Activated naive CD4-positive, alpha-beta T cell treated with anti-CD3 and anti-CD28 coated beads, Interleukin-2, amount 50 U/mL, for 24 hours (primary cell): ENCODE measurements around the gene UNC5B.

Source experiments
- H3K27ac Mint-ChIP-seq: one replicate; pipeline ENCODE4 v1.8.0; 2021; ENCODE audit warnings: mild to moderate bottlenecking, mixed read lengths
- H3K27me3 Mint-ChIP-seq: one replicate; pipeline ENCODE4 v1.8.0; 2021; ENCODE audit warnings: mixed read lengths
- H3K36me3 Mint-ChIP-seq: one replicate; pipeline ENCODE4 v1.8.0; 2021; ENCODE audit warnings: mixed read lengths
- H3K4me1 Mint-ChIP-seq: one replicate; pipeline ENCODE4 v1.8.0; 2021; ENCODE audit warnings: mixed read lengths
- H3K4me3 Mint-ChIP-seq: one replicate; pipeline ENCODE4 v1.8.0; 2021; ENCODE audit warnings: mild to moderate bottlenecking, mixed read lengths
- H3K9me3 Mint-ChIP-seq: one replicate; pipeline ENCODE4 v1.8.0; 2021; ENCODE audit warnings: mixed read lengths

UNC5B gene

GRCh38 chr10:71239131-71239915 is 27.0 kb downstream of the UNC5B start:
- Mint-ChIP-seq H3K4me3 (no peak overlapping the region), H3K4me1 (no peaks in the 10 kb centered on the region), H3K27me3 (no peaks in the 10 kb centered on the region), H3K36me3 (no peaks in the 10 kb centered on the region), H3K27ac (no peak overlapping the region), H3K9me3 (no peaks in the 10 kb centered on the region)

DNA sequence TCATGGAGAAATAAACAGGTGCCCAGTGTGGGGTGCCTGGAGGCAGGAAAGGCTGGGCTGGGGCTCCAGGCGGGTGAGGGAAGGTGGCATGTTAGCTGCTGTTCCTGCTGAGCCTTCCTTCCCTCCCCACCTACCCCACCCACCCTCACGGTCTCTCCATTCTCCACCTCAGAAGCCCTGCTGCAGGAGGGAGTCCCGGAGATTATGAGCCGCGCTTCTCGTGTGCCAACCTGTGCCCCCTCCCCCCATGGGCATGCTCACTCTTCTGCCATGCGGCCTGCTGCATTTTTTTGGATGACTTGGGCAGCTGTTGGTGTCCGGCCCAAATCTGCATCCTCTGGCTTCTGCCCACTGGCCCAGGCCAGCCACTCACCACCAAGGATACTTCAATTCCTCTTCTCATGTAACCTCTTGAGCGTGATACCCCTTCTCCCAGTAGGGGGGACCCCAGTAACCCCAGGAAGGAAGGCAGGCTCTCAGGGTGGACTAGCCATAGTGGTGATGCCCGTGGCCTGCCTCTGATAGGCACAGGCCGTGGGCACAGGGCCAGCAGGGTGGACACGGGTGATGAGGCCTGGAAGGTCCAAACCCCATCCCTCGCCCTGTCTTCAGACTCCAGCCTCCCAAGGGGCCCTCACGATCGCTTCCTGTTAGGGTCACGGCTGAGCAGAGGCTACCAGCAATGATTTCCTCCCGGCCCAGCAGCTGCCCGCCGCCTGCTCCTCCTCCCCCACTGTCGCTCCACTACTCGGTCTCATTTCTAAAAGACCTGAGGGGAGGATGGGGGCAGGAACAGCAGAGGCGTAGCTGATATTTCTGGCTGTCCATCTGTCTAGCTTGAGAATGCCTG is 27.8 kb downstream of the UNC5B start:
- Mint-ChIP-seq H3K27me3 (peaks cover 1% of the 10 kb centered on the region), H3K4me3 (no peak overlapping the region), H3K27ac (no peak overlapping the region), H3K9me3 (no peaks in the 10 kb centered on the region), H3K36me3 (no peaks in the 10 kb centered on the region), H3K4me1 (no peaks in the 10 kb centered on the region)

DNA sequence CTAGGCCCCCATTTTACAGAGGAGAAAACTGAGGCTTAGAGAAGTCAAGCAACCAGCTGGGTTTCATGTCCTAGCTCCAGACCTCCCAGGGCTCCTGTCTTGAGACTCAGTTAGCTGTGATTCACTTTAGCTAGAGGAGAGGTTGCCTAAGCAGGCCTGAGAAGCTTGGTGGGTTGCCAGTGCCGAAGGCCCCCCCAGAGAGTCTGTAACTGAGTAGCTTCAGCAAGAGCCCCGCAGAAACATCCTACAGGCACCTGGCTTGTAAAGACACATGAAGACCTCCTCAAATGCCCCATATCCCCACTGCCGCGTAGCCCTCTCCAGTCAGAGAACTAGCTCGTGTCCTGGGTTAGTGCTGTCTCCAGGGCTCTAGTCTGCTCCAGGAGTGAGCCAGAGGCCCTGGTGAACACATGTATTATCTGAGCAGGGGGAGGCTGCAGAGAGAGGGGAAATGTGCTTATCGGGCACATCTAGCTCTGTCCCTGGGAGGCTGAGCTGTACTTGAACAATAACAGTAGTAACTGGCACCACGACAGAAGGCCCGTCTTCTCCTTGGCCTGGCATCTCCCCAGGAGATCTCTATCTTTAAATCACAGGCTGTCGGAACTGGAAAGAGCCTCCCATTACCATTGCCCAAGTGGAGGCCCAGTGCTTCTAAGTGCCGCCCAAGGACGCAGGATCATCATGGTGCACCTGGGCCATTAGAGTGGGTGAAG is 28.9 kb downstream of the UNC5B start:
- Mint-ChIP-seq H3K27me3 (peaks cover 1% of the 10 kb centered on the region), H3K9me3 (no peaks in the 10 kb centered on the region), H3K36me3 (no peaks in the 10 kb centered on the region), H3K4me1 (no peaks in the 10 kb centered on the region), H3K4me3 (no peak overlapping the region), H3K27ac (no peak overlapping the region)

DNA sequence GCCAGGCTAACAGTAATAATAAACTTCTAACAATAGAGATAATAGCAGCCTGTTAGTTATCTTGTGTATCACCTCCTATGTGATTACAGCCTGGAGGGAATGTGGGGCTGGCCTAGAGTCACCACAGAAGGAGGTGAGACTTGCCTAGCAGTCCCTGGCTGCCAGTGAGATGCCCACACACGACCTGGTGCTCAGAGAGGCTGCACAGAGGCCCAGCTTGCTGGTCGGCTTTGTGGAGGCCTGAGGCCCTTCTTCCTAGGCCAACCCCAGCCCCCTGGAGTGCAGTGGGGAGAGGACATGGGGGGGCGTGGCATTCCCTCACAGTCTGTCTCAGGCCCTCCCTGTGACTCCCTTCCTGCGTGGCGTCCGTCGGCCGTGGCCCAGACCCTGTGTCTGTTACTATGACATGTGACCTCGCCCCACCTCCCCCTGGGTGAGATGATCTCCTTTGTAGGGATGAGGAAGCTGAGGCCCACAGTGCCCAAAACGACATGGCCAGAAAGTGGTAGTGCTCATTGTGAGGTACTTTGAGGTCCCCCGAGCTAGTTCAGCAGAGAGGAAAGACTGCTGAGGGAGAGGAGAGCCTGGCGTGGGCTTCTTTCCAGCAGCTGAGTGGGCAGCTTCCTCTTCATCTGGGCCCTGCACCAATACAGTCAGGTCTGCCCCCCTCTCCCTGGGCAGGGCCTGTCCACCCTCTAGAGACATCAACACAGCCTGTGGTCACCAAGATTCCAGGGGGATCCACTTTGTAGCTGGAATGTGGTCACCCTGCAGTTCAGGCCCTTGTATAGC is 29.7 kb downstream of the UNC5B start:
- Mint-ChIP-seq H3K9me3 (no peaks in the 10 kb centered on the region), H3K4me3 (no peak overlapping the region), H3K4me1 (no peaks in the 10 kb centered on the region), H3K27me3 (peaks cover 1% of the 10 kb centered on the region), H3K27ac (no peak overlapping the region), H3K36me3 (no peaks in the 10 kb centered on the region)

DNA sequence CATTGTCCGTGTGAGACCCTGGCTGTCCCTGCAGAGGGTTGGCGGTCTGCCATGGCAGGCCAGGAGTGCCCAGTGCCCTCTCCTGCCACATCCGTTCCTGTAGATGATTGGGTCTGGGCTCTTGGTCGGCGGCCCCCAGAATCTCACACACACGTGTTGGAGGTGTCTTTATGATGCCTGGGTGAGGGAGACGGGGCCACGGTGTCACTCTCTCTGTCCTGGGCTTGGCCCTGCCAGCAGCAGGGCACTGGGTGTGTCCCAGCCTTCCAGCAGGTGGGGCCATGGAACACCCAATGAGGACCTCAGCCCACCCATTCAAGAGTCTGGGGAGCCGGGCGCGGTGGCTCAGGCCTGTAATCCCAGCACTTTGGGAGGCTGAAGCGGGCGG is 30.2 kb downstream of the UNC5B start:
- Mint-ChIP-seq H3K4me3 (no peak overlapping the region), H3K27ac (no peak overlapping the region), H3K4me1 (no peaks in the 10 kb centered on the region), H3K27me3 (peaks cover 1% of the 10 kb centered on the region), H3K36me3 (no peaks in the 10 kb centered on the region), H3K9me3 (no peaks in the 10 kb centered on the region)

DNA sequence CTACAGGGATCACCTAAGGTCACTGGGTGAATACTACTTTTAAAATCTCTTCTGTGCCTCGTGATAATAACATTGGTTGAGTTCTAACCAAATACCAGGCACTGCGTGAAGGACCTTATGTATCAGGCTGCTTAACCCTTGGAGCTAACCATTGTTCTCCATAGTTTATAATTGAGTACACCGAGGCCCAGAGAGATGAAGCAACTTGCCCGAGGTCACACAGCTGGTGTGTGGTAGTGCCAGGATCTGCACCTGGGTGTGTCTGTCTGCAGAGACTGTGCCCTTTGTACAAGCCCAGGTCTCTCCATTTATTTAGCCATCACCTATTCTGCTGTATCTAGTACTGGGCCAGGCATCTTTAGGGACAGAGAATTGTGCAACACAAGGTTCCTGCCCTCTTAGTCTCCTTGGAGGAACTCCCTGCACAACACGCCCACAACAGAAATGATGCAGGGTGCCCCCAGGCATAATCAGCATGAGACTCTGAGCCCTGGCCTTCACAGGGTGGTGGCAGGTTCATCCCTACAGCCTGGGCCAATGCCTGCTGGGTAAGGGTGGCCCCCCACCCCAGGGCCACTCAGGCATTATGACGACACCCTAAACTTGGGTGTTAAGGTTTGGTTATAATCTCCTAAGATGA is 31.5 kb downstream of the UNC5B start:
- Mint-ChIP-seq H3K27me3 (peaks cover 1% of the 10 kb centered on the region), H3K4me1 (no peaks in the 10 kb centered on the region), H3K9me3 (no peaks in the 10 kb centered on the region), H3K36me3 (no peaks in the 10 kb centered on the region), H3K27ac (no peak overlapping the region), H3K4me3 (no peak overlapping the region)

DNA sequence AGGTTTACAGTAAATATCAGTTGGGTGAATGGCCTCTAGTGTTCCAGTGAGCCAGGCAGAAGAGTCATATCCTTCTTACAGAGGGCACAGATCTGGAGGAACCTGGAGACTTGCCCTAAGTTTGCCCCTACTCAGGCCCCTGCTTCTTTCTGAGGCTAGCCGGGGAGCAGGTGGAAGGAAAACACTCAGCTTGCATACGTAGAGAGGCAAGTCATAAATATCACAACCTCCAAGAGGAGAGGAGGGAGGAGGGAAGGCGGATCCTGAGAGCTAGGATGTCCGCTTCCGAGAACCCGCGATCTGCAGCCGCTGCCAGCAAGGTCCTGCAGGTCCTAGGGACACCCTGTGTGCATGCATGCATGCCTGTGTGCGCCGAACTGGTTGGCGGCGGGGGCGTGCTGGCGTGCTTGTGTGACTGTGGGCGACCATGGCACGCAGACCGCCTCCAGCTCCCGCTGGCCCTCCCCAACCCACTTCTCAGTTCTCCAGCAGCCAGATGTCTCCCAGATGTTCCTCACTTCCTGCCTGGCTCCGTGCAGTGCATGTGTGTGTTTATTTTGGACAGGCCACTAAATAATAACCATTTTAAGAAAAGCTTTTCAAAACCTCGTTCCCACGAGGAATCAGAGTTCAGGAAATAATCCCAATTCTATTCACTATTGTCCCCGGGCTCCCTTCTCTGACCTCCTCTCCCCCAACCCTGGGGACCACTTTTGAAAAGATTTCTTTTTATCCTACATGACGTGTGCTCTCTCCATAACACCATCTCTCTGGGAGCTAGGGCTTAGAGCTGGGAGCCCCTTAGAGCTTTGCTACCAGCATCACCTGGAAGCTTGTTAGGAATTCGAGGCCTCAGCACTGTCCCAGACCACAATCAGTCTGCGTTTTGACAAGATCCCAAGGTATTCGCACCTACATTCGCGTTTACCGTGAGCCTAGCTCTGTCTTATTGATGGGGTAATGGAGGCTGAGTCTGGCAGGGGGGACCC is 32.4 kb downstream of the UNC5B start:
- Mint-ChIP-seq H3K27ac (no peak overlapping the region), H3K4me3 (no peak overlapping the region), H3K36me3 (no peaks in the 10 kb centered on the region), H3K4me1 (no peaks in the 10 kb centered on the region), H3K9me3 (no peaks in the 10 kb centered on the region), H3K27me3 (peaks cover 1% of the 10 kb centered on the region)

DNA sequence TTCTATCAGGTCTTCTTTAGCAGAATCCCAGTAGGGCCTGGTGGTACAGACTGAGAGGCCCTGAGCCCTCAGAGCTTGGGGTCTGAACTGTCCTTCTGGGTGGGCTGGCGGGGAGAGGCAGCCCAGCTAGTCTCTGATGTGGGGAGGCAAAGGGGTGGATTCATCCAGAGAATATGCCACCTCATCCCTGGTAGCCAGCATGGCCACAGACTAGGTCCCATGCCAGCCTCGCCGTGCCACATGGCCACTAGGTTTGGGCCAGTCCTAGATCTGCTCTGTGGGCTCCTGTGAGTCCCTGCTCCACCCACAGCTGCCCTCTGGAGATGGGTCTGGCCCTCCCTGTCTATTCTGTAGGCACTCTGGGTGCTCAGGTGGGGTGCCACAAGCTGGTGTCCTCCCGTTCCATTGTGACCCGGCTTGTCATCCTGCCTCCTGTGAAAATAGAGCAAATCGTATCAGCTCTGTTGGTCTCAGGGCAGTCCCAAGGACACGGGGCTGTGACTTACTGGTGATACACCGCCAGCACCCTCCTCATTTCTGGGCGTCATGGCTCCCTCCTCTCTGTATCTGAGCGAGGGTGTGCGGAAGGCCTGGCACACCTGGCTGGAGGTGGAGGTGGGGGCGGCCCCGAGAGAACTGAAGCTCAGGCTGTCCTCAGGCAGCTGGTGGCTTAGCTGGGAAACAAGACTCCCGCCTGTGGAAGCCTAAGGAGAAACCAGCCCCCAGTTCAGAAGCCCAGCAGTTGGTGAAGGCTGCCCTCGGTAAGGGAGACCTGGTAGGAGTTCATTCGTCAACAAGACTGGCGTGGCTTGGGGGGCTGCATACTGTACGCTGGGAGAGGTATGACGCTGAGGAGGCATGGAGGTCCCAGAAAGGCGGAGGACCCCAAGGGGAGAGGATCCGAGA is 33.3 kb downstream of the UNC5B start:
- no peak overlapping the region for H3K4me3 Mint-ChIP-seq
- no peaks in the 10 kb centered on the region for H3K9me3 Mint-ChIP-seq
- no peaks in the 10 kb centered on the region for H3K4me1 Mint-ChIP-seq
- H3K27ac Mint-ChIP-seq, result no peak overlapping the region
- no peaks in the 10 kb centered on the region for H3K36me3 Mint-ChIP-seq
- H3K27me3 Mint-ChIP-seq, result peaks cover 1% of the 10 kb centered on the region

DNA sequence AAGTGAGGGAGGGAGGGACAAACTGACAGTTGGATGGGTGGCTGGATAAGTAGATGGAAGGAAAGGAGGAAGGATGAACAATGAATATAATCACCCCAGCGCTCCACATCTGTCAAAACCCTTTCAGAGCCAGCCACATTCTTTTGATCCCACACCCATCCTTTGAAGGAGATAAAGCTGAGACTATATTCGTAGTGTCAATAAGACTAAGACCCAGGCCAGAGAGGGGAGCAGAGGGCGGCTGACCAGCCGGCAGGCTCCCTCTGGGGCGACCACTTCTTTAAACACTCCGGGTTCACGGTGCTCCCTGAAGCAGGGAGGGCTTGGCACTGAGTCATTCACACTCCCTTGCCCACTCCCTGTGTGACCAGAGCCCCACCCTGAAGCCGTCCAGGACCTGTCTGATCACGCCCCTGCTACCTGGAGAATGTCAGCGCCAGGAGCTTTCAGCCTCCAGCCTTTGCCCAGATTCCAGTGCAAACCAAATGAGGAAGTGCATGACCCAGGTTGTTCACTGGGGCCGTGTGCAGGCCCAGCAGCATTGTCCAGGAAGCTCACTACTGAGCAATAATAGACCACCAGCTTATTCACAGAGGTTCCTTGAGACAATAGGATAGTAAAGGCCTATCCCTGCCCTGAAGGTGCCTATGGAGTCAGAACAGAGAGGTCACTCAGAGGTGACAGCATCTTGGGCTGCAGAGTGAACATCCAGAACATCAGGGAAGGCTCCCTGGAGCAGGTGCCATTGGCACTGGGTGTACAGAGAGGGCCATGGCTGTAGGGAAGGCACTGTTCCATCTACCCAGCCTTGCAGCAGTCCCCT is 34.4 kb downstream of the UNC5B start:
- Mint-ChIP-seq H3K27me3 (peaks cover 1% of the 10 kb centered on the region), H3K9me3 (no peaks in the 10 kb centered on the region), H3K36me3 (no peaks in the 10 kb centered on the region), H3K4me3 (no peak overlapping the region), H3K4me1 (no peaks in the 10 kb centered on the region), H3K27ac (no peak overlapping the region)

GRCh38 chr10:71247414-71247705 is 35.0 kb downstream of the UNC5B start:
- Mint-ChIP-seq H3K4me1 (no peaks in the 10 kb centered on the region), H3K27me3 (peaks cover 1% of the 10 kb centered on the region)

DNA sequence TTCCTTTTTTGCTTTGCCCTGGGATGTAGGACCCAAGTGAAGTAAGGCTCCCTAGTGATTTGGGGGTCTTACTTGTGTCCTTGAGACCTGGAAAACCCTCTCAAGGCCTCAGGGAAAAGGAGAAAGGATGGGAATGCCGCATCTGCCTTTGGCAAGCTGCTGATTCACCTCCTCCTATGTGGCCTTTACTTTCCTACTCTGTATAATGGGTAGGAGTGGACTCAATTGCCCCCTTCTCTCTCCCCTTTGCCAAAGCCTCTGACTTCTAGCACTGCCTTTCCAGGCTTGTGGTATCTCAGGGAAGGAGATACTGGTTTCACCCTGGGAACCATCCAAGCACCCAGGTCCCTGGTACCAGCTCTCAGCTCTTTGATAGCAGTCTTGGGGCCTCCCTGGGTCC is 35.4 kb downstream of the UNC5B start:
- H3K9me3 Mint-ChIP-seq, result no peaks in the 10 kb centered on the region
- H3K36me3 Mint-ChIP-seq, result no peaks in the 10 kb centered on the region
- no peak overlapping the region for H3K4me3 Mint-ChIP-seq
- peaks cover 1% of the 10 kb centered on the region for H3K27me3 Mint-ChIP-seq
- no peak overlapping the region for H3K27ac Mint-ChIP-seq
- no peaks in the 10 kb centered on the region for H3K4me1 Mint-ChIP-seq

More at GRCh38 chr10:71247414-71247705, 35.0 kb downstream of the UNC5B start:
- Mint-ChIP-seq H3K9me3 (no peaks in the 10 kb centered on the region), H3K27ac (no peak overlapping the region), H3K36me3 (no peaks in the 10 kb centered on the region), H3K4me3 (no peak overlapping the region)

DNA sequence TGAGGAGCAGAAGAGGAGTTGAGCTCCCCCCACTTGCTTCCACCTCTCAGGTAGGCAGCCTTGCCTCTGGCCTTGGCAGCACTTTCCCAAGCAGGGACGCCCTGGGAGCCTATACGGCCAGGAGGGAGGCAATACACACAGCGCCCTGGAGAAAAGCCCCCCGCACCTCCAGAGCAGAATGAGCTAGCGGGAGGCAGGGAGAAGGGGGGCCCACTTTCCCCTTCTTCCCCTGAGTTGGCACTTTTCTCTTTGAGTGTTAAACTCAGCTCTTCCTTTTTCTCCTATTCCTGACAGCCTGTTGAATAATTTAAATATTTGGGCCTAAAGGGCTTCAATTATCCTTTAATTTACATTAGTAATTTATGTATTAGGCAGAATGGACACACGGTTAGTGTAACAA is 35.8 kb downstream of the UNC5B start:
- Mint-ChIP-seq H3K36me3 (no peaks in the 10 kb centered on the region), H3K4me3 (no peak overlapping the region), H3K9me3 (no peaks in the 10 kb centered on the region), H3K4me1 (no peaks in the 10 kb centered on the region), H3K27me3 (peaks cover 1% of the 10 kb centered on the region), H3K27ac (no peak overlapping the region)

DNA sequence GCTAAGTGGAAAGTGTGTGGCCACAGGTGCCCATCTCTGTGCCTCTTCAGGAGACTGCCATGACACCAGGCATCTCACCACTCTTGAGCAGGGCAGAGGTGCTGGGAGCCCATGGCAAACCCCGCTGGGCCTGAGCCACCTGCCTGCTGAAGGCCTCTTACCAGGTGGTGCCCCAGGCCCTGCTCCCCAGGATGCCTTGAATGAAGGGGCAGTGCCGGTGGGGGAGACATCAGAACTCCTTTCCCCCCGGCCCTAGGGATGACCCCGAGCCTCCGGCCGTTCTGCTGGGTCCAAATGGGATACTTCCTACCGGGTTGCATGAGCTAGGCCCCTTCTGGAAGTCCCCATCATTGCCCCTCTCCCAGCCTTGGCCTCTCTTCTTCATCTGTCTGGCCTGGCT is 37.6 kb downstream of the UNC5B start:
- Mint-ChIP-seq H3K4me1 (no peaks in the 10 kb centered on the region), H3K27me3 (no peaks in the 10 kb centered on the region), H3K27ac (no peak overlapping the region), H3K9me3 (no peaks in the 10 kb centered on the region), H3K4me3 (no peak overlapping the region), H3K36me3 (no peaks in the 10 kb centered on the region)
